ENCODE measurements around the gene KAT6B.

The KAT6B gene

GRCh38 chr10:74824184-74824899, 2.1 kb upstream of the KAT6B start:
- no peak for DNase-seq

GRCh38 chr10:74824900-74825370, 1.5 kb upstream of the KAT6B start:
- DNase-seq = no peak

GRCh38 chr10:74825371-74826141, 844 bp upstream of the KAT6B start:
- DNase-seq = peak; percentile 25

- DNase-seq = no peak
These were observed 643 bp downstream of the KAT6B start for GRCh38 chr10:74827045-74827441.

GRCh38 chr10:74827694-74828093, 1.3 kb downstream of the KAT6B start:
- no peak for DNase-seq

GRCh38 chr10:74828946-74829345, 2.5 kb downstream of the KAT6B start:
- DNase-seq = no peak

GRCh38 chr10:74831518-74832120, 5.2 kb downstream of the KAT6B start:
- no peak for DNase-seq

- DNase-seq = no peak
These were observed 9.6 kb downstream of the KAT6B start for GRCh38 chr10:74835963-74836362.

- DNase-seq = no peak
These were observed 10.5 kb downstream of the KAT6B start for GRCh38 chr10:74836877-74837276.

GRCh38 chr10:74837743-74838142, 11.3 kb downstream of the KAT6B start:
- DNase-seq = no peak

- DNase-seq = no peak
These were observed 13.3 kb downstream of the KAT6B start for GRCh38 chr10:74839708-74840107.

- DNase-seq = no peak
These were observed 15.0 kb downstream of the KAT6B start for GRCh38 chr10:74841265-74841973.

- no peak for DNase-seq
These were observed 16.0 kb downstream of the KAT6B start for GRCh38 chr10:74842301-74842954.

GRCh38 chr10:74846958-74847357, 20.6 kb downstream of the KAT6B start:
- no peak for DNase-seq

- DNase-seq = no peak
These were observed 25.4 kb downstream of the KAT6B start for GRCh38 chr10:74851831-74852230.

- DNase-seq = no peak
These were observed 26.0 kb downstream of the KAT6B start for GRCh38 chr10:74852381-74852780.

- no peak for DNase-seq
These were observed 28.2 kb downstream of the KAT6B start for GRCh38 chr10:74854610-74855009.

- no peak for DNase-seq
These were observed 28.6 kb downstream of the KAT6B start for GRCh38 chr10:74855027-74855426.

- no peak for DNase-seq
These were observed 29.0 kb downstream of the KAT6B start for GRCh38 chr10:74855439-74855838.

- no peak for DNase-seq
These were observed 30.5 kb downstream of the KAT6B start for GRCh38 chr10:74856940-74857339.

- no peak for DNase-seq
These were observed 31.2 kb downstream of the KAT6B start for GRCh38 chr10:74857586-74857985.

- no peak for DNase-seq
These were observed 33.1 kb downstream of the KAT6B start for GRCh38 chr10:74859546-74859945.

GRCh38 chr10:74862625-74863024, 36.2 kb downstream of the KAT6B start:
- no peak for DNase-seq
